ENCODE results near the gene ECT2L. TPM values are rescaled to one million over a fixed set of nuclear protein-coding genes. Genes with fewer than 3 reads are reported as not detected.
A peak's percentile ranks its signal among the peaks of the same experiment; 100 is the strongest.

The ECT2L gene, protein sequence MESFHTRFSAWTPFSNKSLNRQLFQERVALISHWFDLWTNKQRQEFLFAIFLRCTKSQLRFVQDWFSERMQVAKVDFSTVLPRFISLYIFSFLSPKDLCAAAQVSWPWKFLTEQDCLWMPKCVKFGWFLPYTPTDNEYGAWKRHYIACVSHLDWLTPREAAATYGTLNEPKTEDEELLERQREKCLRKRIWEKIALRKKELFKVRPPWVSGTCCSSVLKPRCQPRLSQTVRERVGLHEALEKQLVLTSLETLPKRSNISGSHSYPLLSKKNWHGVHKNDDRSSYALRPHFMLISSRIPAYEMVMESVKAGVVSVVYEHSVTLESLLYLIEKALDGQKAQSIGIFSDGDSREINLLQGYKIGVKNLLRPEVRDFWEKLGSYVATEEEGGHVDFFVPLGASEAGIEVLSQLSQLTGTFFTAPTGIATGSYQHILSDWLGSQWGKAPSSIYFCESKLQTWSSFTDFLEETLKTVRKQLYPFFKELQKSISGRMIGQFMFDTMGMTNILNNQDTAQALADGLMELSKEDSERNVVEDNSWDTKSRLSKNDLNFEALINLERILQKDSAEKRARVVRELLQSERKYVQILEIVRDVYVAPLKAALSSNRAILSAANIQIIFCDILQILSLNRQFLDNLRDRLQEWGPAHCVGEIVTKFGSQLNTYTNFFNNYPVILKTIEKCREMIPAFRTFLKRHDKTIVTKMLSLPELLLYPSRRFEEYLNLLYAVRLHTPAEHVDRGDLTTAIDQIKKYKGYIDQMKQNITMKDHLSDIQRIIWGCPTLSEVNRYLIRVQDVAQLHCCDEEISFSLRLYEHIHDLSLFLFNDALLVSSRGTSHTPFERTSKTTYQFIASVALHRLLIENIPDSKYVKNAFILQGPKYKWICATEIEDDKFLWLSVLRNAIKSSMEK
- 0.01 TPM in 1 of 2 replicates, not detected in the other for polyA plus RNA-seq (2011; rRNA removed)
- polyA minus RNA-seq (2011; rRNA and poly(A)+ RNA removed) = not detected in 2 replicates

DNA sequence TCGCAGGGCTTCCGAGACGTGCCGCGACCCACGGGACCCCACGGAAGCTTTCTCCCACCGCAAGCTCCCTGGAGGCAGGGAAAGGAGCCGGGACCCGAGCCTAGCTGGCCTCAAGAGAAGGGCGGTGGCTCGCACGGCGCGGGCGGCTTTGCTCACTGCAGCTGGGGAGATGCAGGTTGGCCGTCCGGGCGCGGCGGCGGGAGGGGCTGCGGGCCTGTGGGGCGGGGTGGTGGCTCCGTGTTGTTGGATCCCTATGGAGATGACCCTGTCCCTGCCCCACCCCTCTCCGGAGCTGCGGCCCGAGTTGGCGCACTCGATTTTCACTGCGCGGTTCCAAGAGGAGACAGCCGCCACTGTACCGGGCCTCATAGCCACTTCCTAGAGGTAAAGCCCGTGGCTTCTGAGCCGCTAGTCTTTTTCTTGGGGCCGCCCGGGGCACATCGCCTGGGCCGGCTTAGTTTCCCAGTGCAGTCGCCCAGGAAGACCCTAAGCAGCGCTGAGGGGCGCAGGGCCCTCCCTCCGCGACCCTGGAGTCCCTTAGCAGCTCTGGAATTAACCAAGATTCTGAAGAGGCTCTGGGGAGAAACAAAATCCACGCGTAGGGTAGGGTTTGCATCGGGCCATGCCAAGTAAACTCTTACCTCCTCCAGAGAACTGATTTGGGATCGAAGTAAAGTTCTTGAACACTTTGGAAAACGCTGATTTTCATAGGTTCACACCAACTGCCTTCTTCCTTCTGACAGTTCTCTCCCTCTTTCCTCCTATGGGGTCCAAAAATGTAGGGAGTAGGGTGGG lies at the start of gene ECT2L:
Gene ECT2L, plus strand, starts transcription at position 279 of the 795 bp plus-strand sequence. CDS start 17,188 bp downstream, outside the sequence.
- POLR2A ChIA-PET = no interaction called here
- CTCF ChIA-PET = interaction anchor here (1.1 to 2.1 kb wide), 2 partner anchors 30 to 193 kb away, joined by 3 to 5 read pairs; no protein-coding TSS in a partner anchor
- TF ChIP-seq, protein P1, sequence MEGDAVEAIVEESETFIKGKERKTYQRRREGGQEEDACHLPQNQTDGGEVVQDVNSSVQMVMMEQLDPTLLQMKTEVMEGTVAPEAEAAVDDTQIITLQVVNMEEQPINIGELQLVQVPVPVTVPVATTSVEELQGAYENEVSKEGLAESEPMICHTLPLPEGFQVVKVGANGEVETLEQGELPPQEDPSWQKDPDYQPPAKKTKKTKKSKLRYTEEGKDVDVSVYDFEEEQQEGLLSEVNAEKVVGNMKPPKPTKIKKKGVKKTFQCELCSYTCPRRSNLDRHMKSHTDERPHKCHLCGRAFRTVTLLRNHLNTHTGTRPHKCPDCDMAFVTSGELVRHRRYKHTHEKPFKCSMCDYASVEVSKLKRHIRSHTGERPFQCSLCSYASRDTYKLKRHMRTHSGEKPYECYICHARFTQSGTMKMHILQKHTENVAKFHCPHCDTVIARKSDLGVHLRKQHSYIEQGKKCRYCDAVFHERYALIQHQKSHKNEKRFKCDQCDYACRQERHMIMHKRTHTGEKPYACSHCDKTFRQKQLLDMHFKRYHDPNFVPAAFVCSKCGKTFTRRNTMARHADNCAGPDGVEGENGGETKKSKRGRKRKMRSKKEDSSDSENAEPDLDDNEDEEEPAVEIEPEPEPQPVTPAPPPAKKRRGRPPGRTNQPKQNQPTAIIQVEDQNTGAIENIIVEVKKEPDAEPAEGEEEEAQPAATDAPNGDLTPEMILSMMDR (IDR thresholded peaks at IDR 0.05; ENCODE audit: low read depth, low read length) = no peak
- Histone ChIP-seq H3K27me3 (ENCODE audit: control insufficient read depth, insufficient read depth, low read length) (no peaks in the 10 kb centered on the region), H3K4me3 (ENCODE audit: low read depth, low read length) (peak within 1 kb of the TSS; percentile 27; the same call in 1 of the 2 replicates), H3K9me3 (ENCODE audit: control insufficient read depth, insufficient read depth, low read length) (no peaks in the 10 kb centered on the region; the same call in 1 of the 2 replicates), H3K27ac (ENCODE audit: low read depth, low read length) (no peak within 1 kb of the TSS)
- DNase-seq (ENCODE audit: low read depth, low spot score) = no peak

DNA sequence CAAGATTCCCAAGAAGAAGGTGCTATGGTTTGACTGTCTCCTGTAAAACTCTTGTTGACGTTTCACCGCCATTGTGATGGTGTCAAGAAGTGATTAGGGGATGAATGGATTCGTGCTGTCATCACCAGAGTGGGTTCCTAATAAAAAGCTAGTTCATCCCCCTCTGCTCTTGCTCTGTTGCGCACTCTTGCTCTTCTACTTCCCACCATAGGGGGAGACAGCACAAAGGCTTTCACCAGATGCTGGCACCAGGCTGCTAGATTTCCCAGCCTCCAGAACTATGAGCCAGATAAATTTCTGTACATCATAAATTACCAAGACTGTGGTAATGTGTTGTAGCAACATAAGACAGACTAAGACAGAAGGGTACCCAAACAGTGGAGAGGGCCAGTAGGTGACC lies 43.9 kb upstream of the ECT2L start:
- no peak for DNase-seq (ENCODE audit: low read depth, low spot score)
- H3K4me3 ChIP-seq (ENCODE audit: low read depth, low read length) = no peak overlapping the region
- no peaks in the 10 kb centered on the region for H3K27me3 ChIP-seq (ENCODE audit: control insufficient read depth, insufficient read depth, low read length)
- H3K9me3 ChIP-seq (ENCODE audit: control insufficient read depth, insufficient read depth, low read length) = peaks cover 4% of the 10 kb centered on the region
- no peak overlapping the region for H3K27ac ChIP-seq (ENCODE audit: low read depth, low read length)
- CTCF ChIA-PET = interaction anchor here (1.0 kb wide), 1 partner anchor 158 kb away, joined by 3 read pairs; no protein-coding TSS in a partner anchor
- TF ChIP-seq, protein P1 (IDR thresholded peaks at IDR 0.05; ENCODE audit: low read depth, low read length) = peak; percentile 33; the same call in 1 of the 2 replicates
- POLR2A ChIA-PET = no interaction called here

DNA sequence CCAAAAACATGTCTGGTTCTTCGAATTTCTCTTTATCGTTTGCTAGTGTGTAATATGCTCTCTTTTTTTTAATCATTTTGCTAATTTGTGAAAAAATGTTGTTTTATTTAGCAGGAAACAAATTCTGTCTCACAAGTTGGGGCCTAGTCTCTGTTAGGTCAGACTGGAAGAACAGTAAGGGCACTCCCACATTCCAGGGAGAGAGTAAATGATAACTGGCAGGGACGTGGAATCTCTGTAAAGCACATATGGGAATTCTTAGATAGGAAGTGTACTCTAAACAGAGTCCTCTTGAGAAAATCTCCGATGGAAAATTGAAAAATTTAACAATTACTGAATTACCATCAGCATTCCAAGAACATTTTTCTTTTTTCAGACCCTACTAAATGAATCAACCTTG lies 38.8 kb upstream of the ECT2L start:
- TF ChIP-seq, protein P1 (IDR thresholded peaks at IDR 0.05; ENCODE audit: low read depth, low read length) = no peak
- no peak for DNase-seq (ENCODE audit: low read depth, low spot score)

DNA sequence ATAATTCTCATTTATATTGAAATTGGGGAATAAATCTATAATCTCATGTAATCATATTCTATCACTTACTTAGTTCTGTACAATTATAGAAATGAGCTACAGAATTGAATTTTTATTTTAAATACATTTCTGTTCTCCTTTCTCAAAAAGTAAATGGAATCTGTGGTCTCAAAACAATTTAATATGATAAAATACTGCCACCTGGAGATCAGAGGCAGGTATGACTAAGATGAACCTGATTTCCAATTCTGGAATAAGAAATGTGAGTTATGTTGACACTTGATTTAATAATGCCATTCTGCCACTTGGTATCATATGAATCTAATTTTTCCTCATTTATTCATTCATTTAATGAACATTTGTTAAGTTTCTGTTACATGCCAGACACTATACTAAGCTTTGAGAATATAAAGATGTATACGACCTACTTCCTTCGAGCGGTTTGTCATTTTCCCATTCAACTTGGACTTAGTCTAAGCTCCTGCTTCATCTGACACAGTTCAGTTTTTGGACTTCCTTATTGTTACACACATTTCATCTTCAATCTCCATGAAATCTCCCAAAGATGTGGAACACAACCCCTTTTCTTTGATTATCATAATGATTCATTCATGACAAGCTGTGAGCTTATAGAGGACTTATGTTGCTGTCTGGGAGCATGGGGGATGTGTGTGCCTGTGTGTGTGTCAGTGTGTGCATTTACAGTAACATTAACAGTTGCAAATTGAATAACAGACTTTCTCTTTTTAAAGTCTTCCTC lies 29.8 kb upstream of the ECT2L start:
- Histone ChIP-seq H3K4me3 (ENCODE audit: low read depth, low read length) (no peak overlapping the region), H3K27me3 (ENCODE audit: control insufficient read depth, insufficient read depth, low read length) (no peaks in the 10 kb centered on the region), H3K27ac (ENCODE audit: low read depth, low read length) (no peak overlapping the region), H3K9me3 (ENCODE audit: control insufficient read depth, insufficient read depth, low read length) (no peaks in the 10 kb centered on the region)
- ChIA-PET CTCF (interaction anchor here (0.6 to 9.2 kb wide), 45 partner anchors 9 to 758 kb away, joined by 3 to 181 read pairs (median 4); partner anchors contain the start of gene ECT2L), POLR2A (no interaction called here)
- peak; percentile 8 for DNase-seq (ENCODE audit: low read depth, low spot score)
- TF ChIP-seq, protein P1 (IDR thresholded peaks at IDR 0.05; ENCODE audit: low read depth, low read length) = peak; percentile 60

More for the DNA sequence above, 38.8 kb upstream of the ECT2L start:
- H3K9me3 ChIP-seq (ENCODE audit: control insufficient read depth, insufficient read depth, low read length) = no peaks in the 10 kb centered on the region
- H3K27ac ChIP-seq (ENCODE audit: low read depth, low read length) = no peak overlapping the region
- no peak overlapping the region for H3K4me3 ChIP-seq (ENCODE audit: low read depth, low read length)
- no peaks in the 10 kb centered on the region for H3K27me3 ChIP-seq (ENCODE audit: control insufficient read depth, insufficient read depth, low read length)
- CTCF ChIA-PET = interaction anchor here (2.0 kb wide), 1 partner anchor 9 kb away, joined by 12 read pairs; no protein-coding TSS in a partner anchor
- POLR2A ChIA-PET = no interaction called here
